ENCODE results near the gene TRPC4.
"Not testable (repeated sequence)": the region's sequence is repeated elsewhere in the genome, so short reads cannot be mapped to it uniquely, and the experiment has no call there.

Gene TRPC4

DNA sequence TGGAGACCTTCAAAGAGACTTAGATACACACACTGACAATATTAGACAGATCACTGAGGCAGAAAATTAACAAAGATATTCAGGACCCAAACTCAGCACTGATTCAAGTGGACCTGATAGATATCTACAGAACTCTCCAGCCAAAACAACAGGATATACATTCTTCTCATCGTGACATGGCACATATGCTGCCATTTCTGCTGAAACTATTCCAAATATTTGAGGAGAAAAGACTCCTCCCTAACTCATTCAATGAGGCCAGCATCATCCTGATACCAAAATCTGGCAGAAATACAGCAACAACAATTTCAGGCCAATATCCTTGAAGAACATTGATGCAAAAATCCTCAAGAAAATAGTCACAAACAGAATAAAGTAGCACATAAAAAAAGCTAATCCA, 53.3 kb downstream of the TRPC4 start:
- no peak for DNase-seq

GRCh38 chr13:37811441-37811840, 58.1 kb downstream of the TRPC4 start:
- DNase-seq = no peak

GRCh38 chr13:37806666-37807065, 62.9 kb downstream of the TRPC4 start:
- no peak for DNase-seq

GRCh38 chr13:37797631-37798030, 71.9 kb downstream of the TRPC4 start:
- DNase-seq = no peak

- DNase-seq = not testable (repeated sequence)
These were observed 72.8 kb downstream of the TRPC4 start for GRCh38 chr13:37796795-37797194.

- no peak for DNase-seq
These were observed 74.2 kb downstream of the TRPC4 start for GRCh38 chr13:37795326-37795725.

DNA sequence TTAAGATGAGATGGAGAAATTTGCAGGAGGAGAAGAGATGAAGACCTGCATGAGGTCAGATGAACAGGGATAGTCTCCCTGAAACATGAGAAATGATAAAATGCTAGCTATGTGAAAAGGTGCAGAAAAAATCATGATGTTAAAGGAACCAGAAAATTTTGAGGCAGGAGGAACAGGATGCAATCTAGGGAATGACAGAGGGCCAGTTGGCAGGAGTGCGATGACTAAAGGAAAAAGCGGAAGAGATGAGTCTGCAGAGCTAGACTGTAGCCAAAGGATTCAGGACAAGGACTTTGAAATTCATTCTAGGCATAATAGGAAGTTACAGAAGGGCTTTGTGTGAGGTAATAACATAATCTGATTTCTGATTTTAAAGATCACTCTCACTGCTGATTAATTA, 77.9 kb downstream of the TRPC4 start:
- DNase-seq = no peak

- no peak for DNase-seq
These were observed 81.2 kb downstream of the TRPC4 start for GRCh38 chr13:37788346-37788745.

DNA sequence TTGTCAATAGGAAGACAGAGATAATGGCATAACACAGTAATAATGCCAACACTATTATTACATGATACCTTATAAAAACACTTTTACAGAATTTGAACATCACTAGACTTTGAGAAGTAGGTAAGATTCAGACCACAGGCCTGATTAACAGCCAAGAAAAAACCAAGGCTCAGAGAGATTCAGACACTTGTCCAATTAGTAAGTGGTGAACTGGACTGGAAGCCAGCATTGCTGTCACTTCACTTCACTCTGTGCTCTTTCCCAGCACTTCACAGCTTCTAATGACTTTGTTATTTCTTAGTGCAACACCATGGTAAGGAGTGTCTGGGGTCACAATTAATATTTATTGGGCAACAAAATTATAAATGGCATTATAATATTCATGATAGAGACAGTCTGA, 91.9 kb downstream of the TRPC4 start:
- no peak for DNase-seq

DNA sequence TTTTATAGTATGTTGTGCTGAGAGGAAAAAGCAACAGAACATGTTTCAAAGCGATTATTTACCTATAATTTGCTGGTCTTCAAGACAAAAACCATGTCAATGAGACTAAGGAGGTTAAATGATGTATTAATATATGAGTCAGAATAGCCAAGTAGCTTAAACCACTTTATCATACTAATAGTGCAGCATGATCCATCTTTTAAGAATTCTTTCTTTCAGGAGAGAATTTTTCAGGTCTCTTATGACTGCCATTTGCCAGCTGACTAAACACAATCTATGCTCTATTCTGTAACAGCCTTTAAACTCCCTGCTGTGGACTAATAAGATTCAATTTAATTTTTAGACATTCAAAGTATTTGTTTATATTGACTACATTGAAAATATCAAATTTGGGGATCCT, 93.7 kb downstream of the TRPC4 start:
- no peak for DNase-seq

DNA sequence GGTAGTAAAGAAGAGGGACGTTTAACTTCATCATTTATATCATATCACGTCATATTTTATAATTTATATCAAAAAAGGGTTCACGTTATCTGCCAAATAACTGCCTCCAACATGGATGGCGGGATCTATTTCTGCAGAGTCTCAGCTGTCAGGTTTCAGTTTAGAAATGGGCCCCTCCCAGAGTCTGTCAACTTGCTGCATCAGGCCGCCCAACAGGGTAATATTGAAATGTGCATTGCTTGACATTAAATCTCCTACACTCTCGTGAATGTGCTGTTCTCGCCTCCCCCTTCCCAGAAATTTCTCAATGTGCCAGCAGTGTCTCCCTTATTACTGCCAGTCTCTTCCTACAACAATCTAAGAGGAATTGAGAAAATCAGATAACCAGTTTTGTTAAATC, 96.9 kb downstream of the TRPC4 start:
- no peak for DNase-seq

DNA sequence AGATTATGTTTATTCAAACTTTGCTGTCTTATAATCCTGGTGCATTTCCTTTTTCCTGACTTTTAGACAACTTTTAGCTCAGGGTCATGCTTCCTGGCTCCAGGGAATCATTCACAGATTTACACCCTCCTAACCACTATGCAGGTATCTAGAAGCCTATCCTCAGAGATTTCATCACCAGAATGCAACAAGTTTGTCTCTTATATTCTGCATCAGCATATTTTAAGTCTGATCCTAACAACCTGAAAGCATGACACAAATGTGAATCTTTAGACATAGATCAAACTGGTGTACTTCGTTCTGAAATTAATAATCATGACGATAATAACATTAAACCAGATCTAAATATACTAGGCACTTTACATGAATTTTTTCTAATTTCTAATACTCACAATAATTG, 100.0 kb downstream of the TRPC4 start:
- DNase-seq = no peak

GRCh38 chr13:37769078-37769477, 100.5 kb downstream of the TRPC4 start:
- no peak for DNase-seq

- DNase-seq = no peak
These were observed 103.1 kb downstream of the TRPC4 start for GRCh38 chr13:37766502-37766901.

- no peak for DNase-seq
These were observed 114.2 kb downstream of the TRPC4 start for GRCh38 chr13:37755349-37755748.

DNA sequence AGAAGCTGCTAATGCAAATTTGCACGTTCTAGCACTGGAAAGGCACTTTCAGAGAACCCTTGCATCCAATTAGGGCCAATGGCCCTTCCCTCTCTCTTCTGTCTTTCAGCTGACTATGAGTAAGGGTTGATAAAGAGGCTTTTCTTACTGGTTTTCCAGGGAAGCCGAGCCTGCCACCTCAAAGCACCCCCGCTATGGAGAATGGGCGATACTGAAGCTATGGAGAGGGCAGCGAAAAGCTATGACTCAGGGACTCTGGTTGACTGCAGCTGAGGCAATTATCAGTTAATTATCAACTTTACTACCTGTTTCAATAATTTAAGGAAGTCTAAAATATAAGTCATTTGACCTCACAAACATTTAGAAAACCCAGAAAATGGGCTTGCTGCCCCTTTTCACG, 115.8 kb downstream of the TRPC4 start:
- no peak for DNase-seq

DNA sequence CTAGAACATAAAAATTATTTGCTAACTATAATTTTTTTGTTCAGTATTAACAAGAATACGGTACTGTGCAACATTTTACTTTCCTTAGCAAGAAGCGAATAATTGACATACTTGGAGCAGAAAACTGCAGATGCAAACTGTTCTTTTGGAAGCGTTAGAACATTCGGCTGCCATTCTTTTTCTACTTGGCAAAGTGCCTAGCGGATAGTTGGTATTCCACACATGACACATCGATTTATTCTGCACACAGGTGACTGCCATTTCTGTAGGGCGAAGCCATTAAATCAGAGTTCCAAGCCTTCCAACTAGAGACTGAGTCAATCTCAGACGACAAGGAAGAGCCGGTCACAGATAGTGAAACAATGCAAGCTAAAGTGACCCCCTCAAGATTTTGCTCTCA, 117.4 kb downstream of the TRPC4 start:
- no peak for DNase-seq

GRCh38 chr13:37751025-37751424, 118.5 kb downstream of the TRPC4 start:
- no peak for DNase-seq

DNA sequence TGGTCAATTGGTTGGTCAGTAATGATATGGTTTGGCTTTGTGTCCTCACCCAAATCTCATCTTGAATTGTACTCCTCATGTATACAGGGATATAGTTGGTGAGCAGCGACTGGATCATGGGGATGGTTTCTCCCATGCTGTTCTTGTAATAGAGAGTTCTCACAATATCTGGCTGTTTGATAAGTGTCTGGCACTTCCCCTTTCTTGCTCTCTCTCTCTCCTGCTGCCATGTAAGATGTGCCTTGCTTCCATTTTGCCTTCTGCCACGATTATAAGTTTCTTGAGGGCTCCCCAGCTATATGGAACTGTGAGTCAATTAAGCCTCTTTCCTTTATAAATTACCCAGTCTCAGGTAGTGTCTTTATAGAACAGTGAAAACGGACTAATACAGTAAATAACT, 120.7 kb downstream of the TRPC4 start:
- DNase-seq = no peak

DNA sequence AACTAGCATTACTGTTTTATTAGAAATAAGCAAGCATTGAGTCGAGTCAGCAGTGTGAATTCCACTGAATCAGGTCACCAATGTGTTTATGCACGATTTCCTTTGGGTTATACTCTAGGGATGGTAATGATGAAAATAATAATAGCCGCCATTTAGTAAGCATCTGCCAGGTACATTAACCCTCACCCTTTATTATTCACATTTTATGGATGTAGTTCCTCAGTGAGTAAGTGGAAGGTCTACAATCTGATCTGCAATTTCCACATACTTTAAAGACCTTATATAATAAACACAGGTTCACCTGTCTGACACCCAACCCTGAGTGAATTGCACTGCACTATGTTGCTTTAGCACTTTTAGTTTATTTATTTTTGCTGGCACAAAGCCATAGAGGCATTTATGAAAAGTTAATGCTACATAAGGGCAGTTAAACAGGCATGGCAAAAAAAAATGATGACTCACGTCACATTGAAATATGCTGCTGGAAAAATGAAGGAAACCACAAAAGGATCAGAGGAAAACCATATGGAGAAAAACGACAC, 122.4 kb downstream of the TRPC4 start:
- no peak for DNase-seq

DNA sequence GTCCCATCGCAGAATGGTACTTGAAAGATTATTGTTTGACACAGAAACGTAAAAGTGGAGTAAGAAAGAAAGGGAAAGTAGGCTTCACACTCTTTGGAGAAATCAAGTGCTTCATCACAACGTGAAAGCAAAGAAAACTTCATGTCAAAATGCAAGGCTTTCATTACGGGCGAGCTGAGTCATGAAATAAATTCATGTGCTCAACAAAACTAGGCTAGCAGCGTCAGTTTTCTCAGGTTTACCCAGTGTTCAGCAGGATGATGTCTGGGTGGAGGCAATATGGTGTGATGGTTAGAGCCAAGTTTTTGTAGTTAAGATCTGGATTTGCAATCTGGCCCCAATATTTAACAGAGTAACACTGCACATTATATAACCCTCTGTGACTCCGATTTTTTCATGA, 128.0 kb downstream of the TRPC4 start:
- DNase-seq = no peak

DNA sequence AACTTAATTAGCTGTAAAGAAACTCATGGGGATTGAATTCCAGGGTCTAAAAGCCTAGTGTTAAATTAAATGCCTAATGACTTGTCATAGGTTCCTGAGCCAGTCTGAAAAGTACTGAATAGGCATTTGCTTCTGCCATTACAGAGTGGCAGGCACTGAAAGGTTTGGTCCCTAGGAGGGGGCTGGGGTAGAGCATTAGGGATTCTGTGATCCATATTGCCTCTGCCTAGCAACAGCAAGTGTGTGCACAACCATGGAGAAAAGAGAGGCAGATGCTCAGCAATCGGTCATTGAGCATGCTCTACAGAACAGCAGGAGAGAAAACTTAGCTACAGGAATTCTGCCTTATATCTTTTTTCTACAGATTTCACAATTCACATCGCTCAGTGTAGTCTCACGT, 133.5 kb downstream of the TRPC4 start:
- peak; percentile 8 for DNase-seq

DNA sequence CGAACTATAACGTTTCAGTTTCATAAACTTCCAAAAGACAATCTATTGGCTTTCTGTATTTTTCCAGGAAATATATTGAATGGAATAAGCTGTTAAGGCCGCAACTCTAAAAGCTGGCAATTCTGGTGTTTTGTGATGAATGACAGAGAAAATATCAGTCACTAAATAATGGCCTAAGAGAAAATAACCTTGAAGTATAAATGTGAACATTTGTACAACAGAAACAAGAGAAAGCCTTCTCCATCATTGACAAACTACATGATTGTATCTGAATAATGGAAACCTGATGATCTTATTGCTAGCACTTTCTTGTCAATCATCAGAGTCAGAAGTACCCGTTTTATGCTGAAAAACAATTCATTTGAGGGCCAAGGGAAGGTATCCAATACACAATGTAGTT, 134.3 kb downstream of the TRPC4 start:
- DNase-seq = no peak

DNA sequence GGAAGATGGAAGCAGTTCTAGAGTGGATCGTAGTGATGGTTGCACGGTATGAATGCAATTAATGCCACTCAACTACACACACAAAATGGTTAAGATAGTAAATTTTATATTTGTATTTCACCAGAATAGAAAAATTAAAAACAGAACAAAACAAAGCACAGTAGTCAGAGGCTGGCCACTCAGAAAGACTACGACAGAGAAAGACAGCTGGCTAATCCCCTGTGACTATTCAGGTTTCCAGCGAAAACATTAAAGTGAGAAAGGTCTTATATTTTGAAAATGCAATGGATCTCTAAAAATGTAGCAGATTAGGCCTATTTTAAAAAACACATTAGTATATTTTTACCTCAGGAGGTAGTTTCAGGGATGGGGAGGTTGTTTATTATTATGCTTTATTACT, 139.7 kb downstream of the TRPC4 start:
- DNase-seq = no peak

- DNase-seq = no peak
These were observed 153.0 kb downstream of the TRPC4 start for GRCh38 chr13:37716420-37717195.
